ENCODE results near the gene TMEM235. TPM values are rescaled to one million over a fixed set of nuclear protein-coding genes. Genes with fewer than 3 reads are reported as not detected.
"Not testable (repeated sequence)": the region's sequence is repeated elsewhere in the genome, so short reads cannot be mapped to it uniquely, and the experiment has no call there.

Gene TMEM235
- polyA plus RNA-seq, 3 donors: not detected

- no peak for DNase-seq (ENCODE audit: extremely low read depth in 1 of 11, low read depth in 9 of 11, low spot score in 4 of 11)
Observed at GRCh38 chr17:78251773-78252103, 20.3 kb downstream of the TMEM235 start.

GRCh38 chr17:78252111-78252634, 20.7 kb downstream of the TMEM235 start:
- DNase-seq (ENCODE audit: extremely low read depth in 1 of 11, low read depth in 9 of 11, low spot score in 4 of 11): no peak

GRCh38 chr17:78252701-78253635, 21.5 kb downstream of the TMEM235 start:
- no peak for DNase-seq (ENCODE audit: extremely low read depth in 1 of 11, low read depth in 9 of 11, low spot score in 4 of 11)

GRCh38 chr17:78253636-78253945, 22.2 kb downstream of the TMEM235 start:
- DNase-seq (ENCODE audit: extremely low read depth in 1 of 11, low read depth in 9 of 11, low spot score in 4 of 11): not testable (repeated sequence)

- DNase-seq (ENCODE audit: extremely low read depth in 1 of 11, low read depth in 9 of 11, low spot score in 4 of 11): peak; percentile 69 to 89 (median 86)
Observed at GRCh38 chr17:78253946-78254672, 22.7 kb downstream of the TMEM235 start.

GRCh38 chr17:78255029-78255656, 23.7 kb downstream of the TMEM235 start:
- DNase-seq (ENCODE audit: extremely low read depth in 1 of 11, low read depth in 9 of 11, low spot score in 4 of 11): no peak

GRCh38 chr17:78255953-78256706, 24.7 kb downstream of the TMEM235 start:
- no peak for DNase-seq (ENCODE audit: extremely low read depth in 1 of 11, low read depth in 9 of 11, low spot score in 4 of 11)

- no peak for DNase-seq (ENCODE audit: extremely low read depth in 1 of 11, low read depth in 9 of 11, low spot score in 4 of 11)
Observed at GRCh38 chr17:78256707-78257591, 25.5 kb downstream of the TMEM235 start.

- no peak for DNase-seq (ENCODE audit: extremely low read depth in 1 of 11, low read depth in 9 of 11, low spot score in 4 of 11)
Observed at GRCh38 chr17:78257810-78258322, 26.4 kb downstream of the TMEM235 start.

- DNase-seq (ENCODE audit: extremely low read depth in 1 of 11, low read depth in 9 of 11, low spot score in 4 of 11): no peak
Observed at GRCh38 chr17:78258323-78259191, 27.1 kb downstream of the TMEM235 start.

GRCh38 chr17:78259192-78259554, 27.7 kb downstream of the TMEM235 start:
- DNase-seq (ENCODE audit: extremely low read depth in 1 of 11, low read depth in 9 of 11, low spot score in 4 of 11): no peak

GRCh38 chr17:78263063-78263735, 31.8 kb downstream of the TMEM235 start:
- DNase-seq (ENCODE audit: extremely low read depth in 1 of 11, low read depth in 9 of 11, low spot score in 4 of 11): no peak

- no peak for DNase-seq (ENCODE audit: extremely low read depth in 1 of 11, low read depth in 9 of 11, low spot score in 4 of 11)
Observed at GRCh38 chr17:78263736-78264340, 32.4 kb downstream of the TMEM235 start.

GRCh38 chr17:78264590-78264989, 33.2 kb downstream of the TMEM235 start:
- no peak for DNase-seq (ENCODE audit: extremely low read depth in 1 of 11, low read depth in 9 of 11, low spot score in 4 of 11)

- no peak for DNase-seq (ENCODE audit: extremely low read depth in 1 of 11, low read depth in 9 of 11, low spot score in 4 of 11)
Observed at GRCh38 chr17:78265121-78265520, 33.7 kb downstream of the TMEM235 start.

GRCh38 chr17:78266231-78266631, 34.8 kb downstream of the TMEM235 start:
- no peak for DNase-seq (ENCODE audit: extremely low read depth in 1 of 11, low read depth in 9 of 11, low spot score in 4 of 11)
